ENCODE data around the gene LDAF1.
"Not testable (repeated sequence)": the region's sequence is repeated elsewhere in the genome, so short reads cannot be mapped to it uniquely, and the experiment has no call there.

The LDAF1 gene

GRCh38 chr16:21163576-21163975 lies 5.1 kb downstream of the LDAF1 start:
- DNase-seq = no peak

GRCh38 chr16:21164521-21165168 lies 6.2 kb downstream of the LDAF1 start:
- no peak for DNase-seq

DNA sequence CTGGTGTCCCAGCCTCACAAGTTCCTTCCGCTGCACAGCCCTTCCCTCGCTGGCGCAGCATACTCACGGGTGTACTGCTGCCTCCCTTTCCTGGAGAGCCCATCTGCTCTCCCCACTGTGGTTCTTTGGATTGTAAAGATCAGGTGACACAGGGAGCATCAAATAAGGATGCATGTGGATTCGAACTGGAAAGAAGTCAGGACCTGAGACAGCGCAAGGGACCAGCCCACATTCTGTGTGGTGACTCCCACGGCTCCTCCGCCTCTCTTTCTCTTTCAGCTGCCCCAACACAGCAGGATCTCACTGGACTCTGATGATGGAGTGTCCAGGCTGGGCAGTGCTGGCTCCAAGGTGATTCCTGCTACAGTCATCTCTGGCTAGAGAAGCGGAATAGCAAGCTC lies 8.1 kb downstream of the LDAF1 start:
- no peak for DNase-seq

GRCh38 chr16:21167360-21167759 lies 8.9 kb downstream of the LDAF1 start:
- DNase-seq = no peak

GRCh38 chr16:21167929-21168602 lies 9.6 kb downstream of the LDAF1 start:
- DNase-seq = no peak

DNA sequence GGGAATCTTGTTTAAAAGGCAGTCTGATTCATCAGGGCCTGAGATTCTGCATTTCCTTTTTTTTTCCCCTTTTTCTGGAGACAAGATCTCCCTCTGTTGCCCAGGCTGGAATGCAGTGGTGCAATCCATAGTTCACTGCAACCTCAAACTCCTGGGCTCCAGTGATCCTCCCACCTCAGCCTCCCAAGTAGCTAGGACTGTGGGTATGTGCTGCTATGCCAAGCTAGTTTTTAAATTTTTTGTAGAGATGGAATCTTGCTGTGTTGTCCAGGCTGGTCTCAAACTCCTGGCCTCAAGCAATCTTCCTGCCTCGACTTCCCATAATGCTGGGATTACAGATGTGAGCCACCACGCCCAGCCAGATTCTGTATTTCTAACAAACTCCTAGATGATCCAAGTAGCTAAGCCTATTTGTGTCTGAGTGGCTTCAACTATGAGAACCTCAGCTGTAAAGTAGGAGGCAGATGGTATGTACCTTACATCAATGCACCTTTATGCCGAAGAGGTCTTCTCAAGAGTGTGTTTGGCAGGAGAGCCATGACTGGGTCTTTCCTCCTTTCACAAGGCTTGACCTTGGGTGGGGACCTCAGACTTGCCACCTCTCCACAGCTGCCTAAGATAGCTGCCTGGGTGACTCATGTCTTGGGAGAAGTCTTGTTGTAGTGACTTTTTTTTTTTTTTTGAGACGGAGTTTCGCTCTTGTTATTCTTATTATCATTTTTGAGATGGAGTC lies 10.9 kb downstream of the LDAF1 start:
- DNase-seq = peak; percentile 41

DNA sequence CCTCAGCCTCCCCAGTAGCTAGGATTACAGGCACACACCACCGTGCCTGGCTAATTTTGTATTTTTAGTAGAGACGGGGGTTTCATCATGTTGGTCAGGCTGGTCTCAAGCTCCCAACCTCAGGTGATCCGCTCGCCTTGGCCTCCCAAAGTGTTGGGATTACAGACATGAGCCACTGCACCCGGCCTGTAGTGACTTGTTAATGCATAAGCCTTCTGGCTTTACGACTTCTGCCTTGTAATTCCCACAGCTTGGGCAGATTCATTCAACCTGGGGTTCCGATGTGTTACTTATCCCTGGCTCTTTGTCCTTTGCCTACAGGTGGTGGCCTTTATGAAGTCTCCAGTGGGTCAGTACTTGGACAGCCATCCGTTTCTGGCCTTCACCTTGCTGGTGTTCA lies 11.6 kb downstream of the LDAF1 start:
- not testable (repeated sequence) for DNase-seq

GRCh38 chr16:21172650-21173049 lies 14.2 kb downstream of the LDAF1 start:
- no peak for DNase-seq

- DNase-seq = no peak
Measured at GRCh38 chr16:21175397-21175796, 16.9 kb downstream of the LDAF1 start.

DNA sequence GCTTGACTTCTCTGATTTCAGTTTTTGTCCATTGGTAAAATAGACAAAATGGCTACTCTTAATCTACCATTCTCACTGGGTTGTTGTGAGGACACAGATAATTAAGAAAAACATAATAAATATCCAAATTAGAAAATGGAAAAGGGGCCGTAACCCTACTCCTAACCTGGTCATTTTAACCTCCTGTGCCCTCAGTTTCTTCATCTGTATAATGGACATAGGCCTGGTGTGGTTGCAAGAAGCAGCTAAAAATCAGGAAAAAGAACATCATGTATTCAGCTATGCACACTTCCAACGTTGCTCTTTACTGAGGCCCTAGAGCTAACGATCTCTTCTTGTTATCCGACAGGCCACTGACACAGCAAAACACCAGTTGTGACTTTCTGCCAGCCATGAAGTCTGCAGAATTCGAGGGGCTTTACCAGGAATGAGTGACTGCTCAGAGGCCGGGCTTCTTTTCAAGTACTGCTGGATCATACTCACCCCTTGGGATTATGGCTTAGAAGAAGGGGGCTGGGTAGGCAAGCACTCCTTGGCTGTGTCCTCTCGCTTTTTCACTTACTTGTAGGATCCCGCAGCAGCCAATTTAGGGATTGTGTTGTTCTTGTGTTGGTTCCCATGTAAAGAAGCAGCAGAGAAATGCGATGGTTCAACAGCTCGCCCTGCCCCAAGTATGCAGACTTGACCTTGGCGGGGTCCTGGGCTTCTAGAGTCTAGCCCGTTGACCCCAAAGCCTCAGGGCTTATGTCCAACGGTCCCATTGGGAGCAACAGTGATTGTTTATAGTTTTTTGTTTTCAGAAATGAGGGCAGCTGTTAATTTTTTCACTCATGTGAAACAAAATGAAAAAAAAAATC lies 20.9 kb downstream of the LDAF1 start:
- DNase-seq = no peak

- no peak for DNase-seq
Measured at GRCh38 chr16:21179983-21180365, 21.5 kb downstream of the LDAF1 start.

DNA sequence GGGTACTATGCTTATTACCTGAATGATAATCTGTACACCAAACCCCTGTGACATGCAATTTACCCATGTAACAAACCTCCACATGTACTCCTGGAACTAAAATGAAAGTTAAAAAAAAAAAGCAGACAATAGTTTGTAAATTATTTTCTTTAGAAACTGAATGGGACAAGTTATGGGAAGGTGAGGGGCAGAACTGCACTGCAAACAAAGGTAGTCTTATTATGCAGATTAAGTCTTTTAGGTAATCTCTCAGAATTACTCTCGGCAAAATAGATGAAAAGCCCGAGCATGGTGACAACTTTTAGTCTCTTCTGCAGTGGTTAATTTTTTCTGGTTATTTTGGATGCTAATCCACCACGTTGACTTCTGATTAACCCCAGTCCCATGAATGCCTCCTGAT lies 25.5 kb downstream of the LDAF1 start:
- no peak for DNase-seq

DNA sequence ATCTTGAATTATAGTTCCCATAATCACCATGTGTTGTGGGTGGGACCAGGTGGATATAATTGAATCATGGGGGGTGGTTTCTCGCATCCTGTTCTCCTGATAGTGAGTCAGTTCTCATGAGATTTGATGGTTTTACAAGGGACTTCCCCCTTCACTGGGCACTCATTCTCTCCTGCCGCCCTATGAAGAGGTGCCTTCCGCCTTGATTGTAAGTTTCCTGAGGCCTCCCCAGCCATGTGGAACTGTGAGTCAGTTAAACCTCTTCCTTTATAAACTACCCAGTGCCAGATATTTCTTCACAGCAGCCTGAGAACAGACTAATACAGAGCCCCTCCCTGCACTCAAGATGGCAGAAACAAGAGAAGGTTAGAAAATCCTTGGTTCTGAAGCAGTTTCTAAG lies 26.4 kb downstream of the LDAF1 start:
- DNase-seq = no peak

- no peak for DNase-seq
Measured at GRCh38 chr16:21185659-21186325, 27.3 kb downstream of the LDAF1 start.

- no peak for DNase-seq
Measured at GRCh38 chr16:21186326-21186691, 27.8 kb downstream of the LDAF1 start.

GRCh38 chr16:21189311-21189710 lies 30.8 kb downstream of the LDAF1 start:
- DNase-seq = no peak

DNA sequence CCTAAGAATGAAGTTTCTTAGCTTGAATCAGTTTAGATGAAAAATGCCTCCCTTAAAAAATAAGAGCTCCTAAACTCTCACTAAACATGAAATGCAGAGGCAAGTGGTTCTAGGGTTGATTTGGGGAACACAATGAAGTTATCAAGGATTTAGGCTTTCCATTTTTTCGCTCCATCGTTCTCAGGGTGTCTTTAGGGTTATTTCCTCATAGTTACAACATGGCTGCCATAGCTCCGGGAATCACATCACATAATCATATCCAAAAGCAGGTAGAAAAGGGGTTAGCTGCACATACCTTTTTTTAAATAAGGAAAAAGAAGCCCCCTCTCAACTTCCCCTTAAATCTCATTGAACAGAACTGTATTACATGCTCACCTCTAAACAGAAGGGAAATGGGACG lies 31.5 kb downstream of the LDAF1 start:
- no peak for DNase-seq

GRCh38 chr16:21190599-21190998 lies 32.1 kb downstream of the LDAF1 start:
- no peak for DNase-seq

GRCh38 chr16:21192991-21193390 lies 34.5 kb downstream of the LDAF1 start:
- no peak for DNase-seq

- DNase-seq = no peak
Measured at GRCh38 chr16:21194771-21195301, 36.4 kb downstream of the LDAF1 start.

- DNase-seq = not testable (repeated sequence)
Measured at GRCh38 chr16:21195330-21195729, 36.9 kb downstream of the LDAF1 start.

DNA sequence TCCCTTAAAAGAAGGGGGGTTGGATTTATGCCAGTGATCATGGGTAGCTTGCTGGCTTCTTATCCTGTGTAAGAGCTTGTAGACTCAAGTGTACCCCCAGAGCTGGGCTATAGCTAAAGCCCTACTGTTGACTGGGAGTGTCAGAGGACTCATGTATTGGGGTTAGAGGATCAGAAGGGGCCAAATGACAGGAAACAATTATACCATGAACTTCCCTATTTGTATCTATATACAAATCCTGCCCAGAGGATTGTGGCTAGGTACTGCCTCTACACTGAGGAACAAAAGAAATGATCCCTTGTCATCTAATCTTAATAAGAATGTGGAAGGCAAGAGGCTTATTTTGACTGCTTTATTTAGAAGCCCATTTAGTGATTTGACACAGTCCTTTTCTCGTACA lies 38.6 kb downstream of the LDAF1 start:
- DNase-seq = peak; percentile 21

Data from hematopoietic multipotent progenitor cell treated with erythropoietin and hydrocortisone succinate and interleukin-3 and kit ligand, for 6 days (in vitro differentiated cells).